SU-DHL-6 (cell line): Measurements from ENCODE around the gene MST1R.

Source experiments
- H2AFZ ChIP-seq: fragments of 200-600 bp; sonication (generic); 2 replicates; pipeline ENCODE4 v1.6.1; 2014; ENCODE audit warnings: low read depth, mild to moderate bottlenecking, moderate library complexity, mixed read lengths, antibody characterized with exemption, low read length; ENCODE audit not compliant: severe bottlenecking
- H3F3A ChIP-seq: fragments of 200-600 bp; shearing (Covaris generic); 2 replicates; pipeline ENCODE4 v1.6.0; 2016; ENCODE audit warnings: antibody characterized with exemption, mild to moderate bottlenecking; ENCODE audit not compliant: insufficient read depth
- H3K27ac ChIP-seq: fragments of 200-600 bp; sonication (generic); 2 replicates; pipeline ENCODE4 v1.5.1; 2016; ENCODE audit warnings: low read depth, mild to moderate bottlenecking, low read length, moderate library complexity, mixed read lengths
- H3K27me3 ChIP-seq: fragments of 200-600 bp; sonication (generic), shearing (Covaris generic); 2 replicates; pipeline ENCODE4 v1.6.0; 2014; ENCODE audit warnings: mild to moderate bottlenecking, low read length
- H3K36me3 ChIP-seq: fragments of 200-600 bp; sonication (generic); 2 replicates; pipeline ENCODE4 v1.6.1; 2014; ENCODE audit warnings: mild to moderate bottlenecking, low read length, mixed read lengths
- H3K4me2 ChIP-seq: fragments of 300-600, 200-600 bp; shearing (Covaris generic), sonication (generic); 2 replicates; pipeline ENCODE4 v1.6.0; 2014; ENCODE audit warnings: low read length, low read depth, mild to moderate bottlenecking; ENCODE audit not compliant: poor library complexity, severe bottlenecking
- H3K4me3 ChIP-seq: fragments of 200-600 bp; sonication (generic); 2 replicates; pipeline ENCODE4 v1.5.1; 2014; ENCODE audit warnings: antibody characterized with exemption, low read length, mild to moderate bottlenecking, mixed read lengths; ENCODE audit not compliant: insufficient read depth, poor library complexity, severe bottlenecking
- H3K79me2 ChIP-seq: fragments of 200-600 bp; sonication (generic); 2 replicates; pipeline ENCODE4 v1.6.1; 2014; ENCODE audit warnings: mild to moderate bottlenecking, low read length, moderate library complexity; ENCODE audit not compliant: insufficient read depth
- H3K9ac ChIP-seq: fragments of 200-600 bp; sonication (generic); 2 replicates; pipeline ENCODE4 v1.7.0; 2014; ENCODE audit warnings: mild to moderate bottlenecking, low read length
- H3K9me2 ChIP-seq: fragments of 200-600 bp; sonication (generic); replicated peaks from 2 replicates; pipeline ENCODE4 v1.6.1; 2014; ENCODE audit warnings: low read length; ENCODE audit not compliant: insufficient read depth
- H3K9me3 ChIP-seq: fragments of 200-600 bp; sonication (generic); 2 replicates; pipeline ENCODE4 v1.6.1; 2014; ENCODE audit warnings: low read length, mixed read lengths; ENCODE audit not compliant: insufficient read depth
- H4K20me1 ChIP-seq: fragments of 200-600 bp; sonication (generic); 2 replicates; pipeline ENCODE4 v1.6.1; 2014; ENCODE audit warnings: low read depth, mild to moderate bottlenecking, antibody characterized with exemption, low read length, moderate library complexity, mixed read lengths
- CTCF ChIP-seq: fragments of 200-600 bp; sonication (generic); IDR thresholded peaks from one replicate; pipeline ENCODE4 v1.5.1; 2017; ENCODE audit warnings: antibody characterized with exemption, mild to moderate bottlenecking, low read length, moderate library complexity; ENCODE audit not compliant: insufficient read depth, poor library complexity, severe bottlenecking
- EZH2phosphoT487 ChIP-seq: fragments of 200-600 bp; sonication (generic), shearing (Covaris generic); conservative IDR thresholded peaks from 2 replicates; pipeline ENCODE4 v1.6.1; 2018; ENCODE audit warnings: mild to moderate bottlenecking, antibody characterized with exemption, low read length, moderate library complexity, mixed read lengths

The MST1R gene

DNA sequence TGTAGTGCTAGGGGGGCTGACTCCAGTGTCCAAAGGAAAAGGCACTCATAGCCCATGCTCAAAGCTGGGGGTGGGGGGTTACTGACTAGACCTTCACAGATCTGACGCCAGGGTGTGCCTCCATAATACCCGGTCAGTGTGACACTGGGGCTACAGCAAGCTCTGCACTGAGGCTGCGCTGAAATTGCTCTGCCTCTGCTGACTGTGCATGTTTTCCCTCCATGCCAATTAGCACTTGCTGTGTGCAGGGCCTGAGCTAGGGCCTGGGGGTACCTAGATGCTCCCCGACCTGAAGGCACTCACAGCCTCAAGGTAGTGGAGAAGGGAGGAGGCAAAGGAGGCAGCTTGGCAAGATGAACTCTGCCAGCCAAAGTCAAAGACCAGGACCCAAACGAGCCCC, 39.2 kb downstream of the MST1R start:
- H2AFZ ChIP-seq = no peak overlapping the region
- no peak overlapping the region for H3K9ac ChIP-seq
- no peaks in the 10 kb centered on the region for H3K27me3 ChIP-seq
- TF ChIP-seq EZH2phosphoT487 = no peak
- TF ChIP-seq CTCF = no peak
- H3K79me2 ChIP-seq = no peaks in the 10 kb centered on the region
- H3K36me3 ChIP-seq = no peaks in the 10 kb centered on the region
- no peaks in the 10 kb centered on the region for H3F3A ChIP-seq
- H3K9me2 ChIP-seq = no peaks in the 10 kb centered on the region
- H3K9me3 ChIP-seq = no peaks in the 10 kb centered on the region
- H4K20me1 ChIP-seq = no peaks in the 10 kb centered on the region
- H3K4me3 ChIP-seq = no peak overlapping the region
- H3K27ac ChIP-seq = no peak overlapping the region
- no peak overlapping the region for H3K4me2 ChIP-seq

DNA sequence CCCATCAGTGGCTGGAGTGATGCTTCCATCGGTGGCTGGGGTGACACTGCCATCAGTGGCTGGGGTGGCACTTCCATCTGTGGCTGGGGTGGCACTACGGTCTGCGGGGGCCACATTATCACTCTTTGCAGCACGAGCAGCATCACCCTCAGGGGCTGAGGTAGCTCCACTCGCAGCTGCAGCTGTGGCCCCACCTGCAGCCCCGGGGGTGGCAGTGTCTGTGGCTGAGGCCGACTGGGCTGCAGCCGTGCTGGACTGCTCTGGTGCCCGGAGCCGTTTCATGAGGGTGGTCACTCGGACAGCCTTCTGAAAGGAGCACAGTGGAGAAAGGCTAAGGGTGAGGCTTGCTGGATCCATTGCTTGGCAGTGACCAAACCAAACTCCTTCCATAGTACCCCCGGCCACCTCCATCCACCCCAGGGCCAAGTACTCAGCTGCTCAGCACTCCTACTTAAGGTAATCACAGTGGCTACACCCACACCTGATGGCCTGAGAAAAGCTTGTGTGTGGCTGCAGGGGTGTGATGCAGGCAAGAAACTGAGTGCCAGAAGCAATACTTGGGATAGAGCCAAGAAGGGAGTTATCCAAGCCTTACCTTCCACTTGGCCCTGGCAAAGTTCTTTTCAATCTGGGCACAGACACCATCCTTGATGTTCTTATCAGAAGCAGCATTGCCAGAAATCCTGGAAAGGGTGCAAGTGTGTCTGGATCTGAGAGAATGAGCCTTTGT, 43.9 kb downstream of the MST1R start:
- Histone ChIP-seq H3F3A (no peaks in the 10 kb centered on the region), H3K9me3 (no peaks in the 10 kb centered on the region), H3K27ac (no peak overlapping the region), H4K20me1 (no peaks in the 10 kb centered on the region), H3K79me2 (peaks cover 15% of the 10 kb centered on the region), H3K27me3 (no peaks in the 10 kb centered on the region), H3K4me3 (no peak overlapping the region), H3K4me2 (no peak overlapping the region), H2AFZ (no peak overlapping the region), H3K36me3 (no peaks in the 10 kb centered on the region), H3K9ac (no peak overlapping the region), H3K9me2 (no peaks in the 10 kb centered on the region)
- TF ChIP-seq CTCF = no peak
- no peak for TF ChIP-seq EZH2phosphoT487

GRCh38 chr3:49856181-49857005, 47.3 kb downstream of the MST1R start, which contains the start of gene TRAIP:
TSS of gene TRAIP (minus strand) at chr3:49856564. CDS start at chr3:49856453, 111 bp downstream.
- Histone ChIP-seq H3K27ac (no peak within 1 kb of the TSS), H2AFZ (peak within 1 kb of the TSS; percentile 77)

More at GRCh38 chr3:49856181-49857005, 47.3 kb downstream of the MST1R start, which contains the start of gene TRAIP:
- Histone ChIP-seq H3K79me2 (peaks cover 29% of the 10 kb centered on the region), H3K27me3 (no peaks in the 10 kb centered on the region), H3K4me3 (peak within 1 kb of the TSS; percentile 82), H3K9me2 (no peaks in the 10 kb centered on the region), H3F3A (no peaks in the 10 kb centered on the region), H3K4me2 (peak within 1 kb of the TSS; percentile 85), H4K20me1 (no peaks in the 10 kb centered on the region), H3K9ac (peak within 1 kb of the TSS; percentile 74), H3K36me3 (no peaks in the 10 kb centered on the region), H3K9me3 (no peaks in the 10 kb centered on the region)
- TF ChIP-seq CTCF = no peak
